COR-L47 (cell line): ENCODE results near the gene CLIC2.
"Not testable (repeated sequence)": the region's sequence is repeated elsewhere in the genome, so short reads cannot be mapped to it uniquely, and the experiment has no call there.

ENCODE experiments used
- DNase-seq: peaks from one replicate; lab custom pipeline; 2025; lab: John Stamatoyannopoulos, UW

The CLIC2 gene

GRCh38 chrX:155334486-155335336 is at the start of gene CLIC2:
CLIC2 (minus strand) TSS chrX:155334614; CDS start chrX:155334427, 187 bp downstream.
- DNase-seq = no peak

DNA sequence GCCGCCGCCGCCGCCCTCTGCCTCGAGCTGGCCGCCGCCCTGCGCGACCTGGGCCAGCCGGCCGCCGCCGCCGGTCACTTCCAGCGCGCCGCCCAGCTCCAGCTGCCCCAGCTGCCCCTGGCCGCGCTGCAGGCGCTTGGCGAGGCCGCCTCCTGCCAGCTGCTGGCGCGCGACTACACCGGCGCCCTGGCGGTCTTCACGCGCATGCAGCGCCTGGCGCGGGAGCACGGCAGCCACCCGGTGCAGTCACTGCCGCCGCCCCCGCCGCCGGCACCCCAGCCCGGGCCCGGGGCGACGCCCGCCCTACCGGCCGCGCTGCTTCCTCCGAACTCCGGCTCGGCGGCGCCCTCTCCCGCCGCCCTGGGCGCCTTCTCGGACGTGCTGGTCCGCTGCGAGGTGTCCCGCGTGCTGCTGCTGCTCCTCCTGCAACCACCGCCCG is 48.1 kb upstream of the CLIC2 start:
- not testable (repeated sequence) for DNase-seq

GRCh38 chrX:155381843-155382528 is 47.6 kb upstream of the CLIC2 start, which contains the start of gene F8A2:
F8A2 (plus strand) TSS chrX:155382095; CDS start chrX:155382115, 20 bp downstream.
- not testable (repeated sequence) for DNase-seq

GRCh38 chrX:155379802-155380201 is 45.4 kb upstream of the CLIC2 start:
- not testable (repeated sequence) for DNase-seq

DNA sequence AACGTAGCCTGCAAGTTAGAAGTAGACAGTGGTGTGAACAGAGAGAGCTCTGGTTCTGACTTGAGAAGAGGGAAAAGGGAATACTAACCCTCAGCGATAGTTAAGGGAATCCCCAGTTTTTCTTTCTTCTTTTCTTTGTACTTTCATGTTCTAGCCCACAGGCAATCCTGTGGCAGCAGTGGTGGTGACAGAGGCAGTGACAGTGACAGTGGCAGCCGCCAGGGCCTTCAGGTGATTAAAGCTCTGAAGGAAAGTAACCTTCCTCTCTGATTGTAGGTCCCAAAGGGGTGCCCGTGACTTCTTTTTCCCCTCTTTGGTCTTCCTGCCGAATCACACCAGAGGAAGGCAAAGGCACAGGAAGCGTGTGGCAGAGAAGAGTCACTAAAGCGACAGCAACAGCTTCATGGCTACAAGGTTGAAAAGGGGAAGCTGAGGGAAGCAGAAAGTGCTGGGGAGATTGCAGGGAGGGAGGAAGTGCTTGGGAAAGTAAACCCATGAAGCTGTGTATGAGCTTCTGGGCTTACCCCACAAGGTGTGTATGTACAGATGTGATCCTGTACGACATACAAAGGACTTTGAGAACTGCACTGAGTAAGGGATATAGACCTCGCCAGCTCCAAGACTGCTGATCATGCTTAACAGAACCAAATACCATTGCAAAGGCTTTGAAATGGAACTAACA is 39.5 kb upstream of the CLIC2 start:
- not testable (repeated sequence) for DNase-seq

GRCh38 chrX:155363712-155364111 is 29.3 kb upstream of the CLIC2 start:
- not testable (repeated sequence) for DNase-seq

DNA sequence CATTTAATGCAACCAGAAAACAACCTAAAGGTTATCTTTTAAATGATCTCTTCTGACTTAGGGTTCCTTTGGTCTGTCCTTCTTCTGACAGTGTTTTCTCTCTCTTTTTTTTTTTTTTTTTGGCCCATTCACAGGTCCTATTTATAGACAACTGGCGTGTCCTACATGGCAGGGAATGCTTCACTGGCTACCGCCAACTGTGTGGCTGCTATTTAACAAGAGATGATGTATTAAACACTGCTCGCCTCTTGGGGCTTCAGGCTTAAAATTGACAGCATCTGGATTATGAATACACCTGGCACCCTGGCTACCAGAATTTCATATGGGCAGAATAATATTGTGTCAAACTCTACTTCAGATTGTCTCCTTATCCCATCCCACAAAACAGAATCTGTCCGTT is 15.0 kb upstream of the CLIC2 start:
- not testable (repeated sequence) for DNase-seq

- not testable (repeated sequence) for DNase-seq
Observed at GRCh38 chrX:155345689-155346088, 11.3 kb upstream of the CLIC2 start.

DNA sequence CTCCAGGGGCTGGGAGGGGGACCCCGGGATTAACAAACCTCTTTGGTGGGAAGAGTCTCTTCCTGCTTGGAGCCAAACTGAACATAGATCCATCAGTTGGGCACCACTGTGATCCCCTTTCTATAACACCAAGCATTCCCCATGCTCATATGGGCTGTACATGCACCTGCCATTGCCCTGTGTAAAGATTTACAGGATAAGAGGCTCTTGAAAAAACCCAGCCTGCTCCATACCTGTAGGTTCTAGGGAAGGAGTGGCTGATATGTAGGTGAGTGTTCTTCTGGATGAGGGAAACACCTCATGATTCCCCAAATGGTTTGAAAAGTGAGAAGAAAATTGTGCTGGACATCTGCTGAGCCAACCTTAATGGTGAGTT is 911 bp upstream of the CLIC2 start:
- DNase-seq = not testable (repeated sequence)

DNA sequence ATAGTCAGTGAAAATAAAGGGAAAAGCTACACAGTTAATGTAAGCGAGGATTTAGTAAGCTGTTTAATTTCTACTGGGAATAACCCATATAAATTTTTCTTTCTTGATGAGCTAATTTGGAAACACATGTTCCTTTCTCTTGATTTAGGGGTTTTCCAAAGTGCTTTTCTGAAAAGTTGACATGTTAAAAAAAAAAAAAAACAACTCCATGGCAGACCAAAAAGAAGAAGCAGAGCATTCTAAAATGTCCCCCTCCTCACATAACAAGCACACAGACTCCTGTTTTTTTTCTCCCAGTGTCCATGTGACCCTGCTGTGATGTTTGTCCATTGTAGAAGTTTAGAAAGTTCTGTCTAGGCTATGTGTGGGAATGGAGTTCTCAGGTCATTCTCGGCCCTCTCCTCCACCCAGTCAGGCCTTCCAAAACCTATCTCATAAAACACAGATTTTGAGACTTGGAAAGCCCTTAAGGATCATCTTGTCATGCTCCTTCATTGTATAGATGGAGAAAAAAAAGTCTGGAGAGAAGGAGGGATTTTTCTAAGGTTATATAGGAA is 792 bp downstream of the CLIC2 start:
- no peak for DNase-seq

DNA sequence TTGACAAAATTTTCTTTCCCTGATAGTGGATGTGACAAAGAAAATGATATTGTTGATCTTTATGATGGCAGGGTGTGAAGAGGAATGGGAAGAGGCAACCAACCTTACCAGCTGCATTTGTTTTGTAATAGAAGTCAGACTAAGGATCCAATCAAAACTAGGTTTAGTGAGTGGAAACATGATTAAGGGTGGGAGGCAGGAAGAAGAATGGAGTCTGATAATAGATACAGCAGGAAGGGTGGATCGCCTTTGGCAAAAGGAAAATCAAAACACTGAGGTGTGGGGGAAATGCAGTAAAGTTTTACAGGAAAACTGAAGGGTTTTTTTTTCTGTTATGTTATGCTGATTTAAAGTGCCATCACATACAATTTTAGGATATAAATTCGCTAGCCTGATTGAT is 3.4 kb downstream of the CLIC2 start:
- no peak for DNase-seq

DNA sequence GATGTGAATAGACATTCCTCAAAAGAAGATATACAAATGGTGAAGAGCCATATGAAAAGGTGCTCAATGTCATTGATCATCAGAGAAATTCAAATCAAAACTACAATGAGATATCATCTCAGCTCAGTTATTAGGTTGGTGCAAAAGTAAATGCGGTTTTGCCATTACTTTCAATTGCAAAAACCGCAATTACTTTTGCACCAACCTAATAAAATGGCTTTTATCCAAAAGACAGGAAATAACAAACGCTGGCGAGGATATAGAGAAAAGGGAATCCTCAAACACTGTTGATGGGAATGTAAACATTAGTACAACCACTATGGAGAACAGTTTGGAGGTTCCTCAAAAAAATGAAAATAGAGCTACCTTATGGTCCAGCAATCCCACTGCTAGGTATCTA is 5.1 kb downstream of the CLIC2 start:
- no peak for DNase-seq

DNA sequence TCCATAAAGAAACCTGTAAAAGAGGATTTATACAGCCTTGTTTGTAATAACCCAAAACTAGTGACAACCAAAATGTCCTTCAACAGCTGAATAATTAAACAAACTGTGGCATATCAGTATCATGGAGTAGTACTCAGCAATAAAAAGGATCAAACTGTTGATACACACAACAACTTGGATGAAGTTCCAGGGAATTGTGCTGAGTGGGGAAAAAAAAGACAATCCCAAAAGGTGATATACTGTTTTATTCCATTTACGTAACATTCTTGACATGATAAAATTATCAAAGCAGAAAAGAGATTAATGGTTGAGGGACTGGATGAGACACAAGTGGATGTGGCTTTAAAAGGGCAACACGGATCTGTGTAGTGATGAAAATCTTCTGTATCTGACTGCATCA is 7.8 kb downstream of the CLIC2 start:
- DNase-seq = no peak

GRCh38 chrX:155314260-155314659 is 20.2 kb downstream of the CLIC2 start:
- DNase-seq = no peak

- DNase-seq = no peak
Observed at GRCh38 chrX:155313766-155314165, 20.6 kb downstream of the CLIC2 start.

DNA sequence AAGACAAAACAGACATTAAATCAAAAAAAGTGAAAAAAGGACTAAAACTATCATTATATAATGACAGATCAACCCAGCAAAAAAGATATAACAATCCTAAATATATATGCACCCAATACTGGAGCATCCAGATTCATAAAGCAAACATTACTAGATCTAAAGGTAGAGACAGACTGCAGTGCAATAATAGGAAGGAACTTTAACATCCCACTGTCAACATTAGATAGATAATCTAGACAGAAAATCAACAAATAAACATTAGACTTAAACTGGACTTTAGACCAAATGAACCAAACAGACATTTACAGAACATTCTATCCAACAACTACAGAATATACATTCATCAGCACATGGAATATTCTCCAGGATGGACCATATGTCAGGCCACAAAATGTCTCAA is 40.6 kb downstream of the CLIC2 start:
- no peak for DNase-seq

DNA sequence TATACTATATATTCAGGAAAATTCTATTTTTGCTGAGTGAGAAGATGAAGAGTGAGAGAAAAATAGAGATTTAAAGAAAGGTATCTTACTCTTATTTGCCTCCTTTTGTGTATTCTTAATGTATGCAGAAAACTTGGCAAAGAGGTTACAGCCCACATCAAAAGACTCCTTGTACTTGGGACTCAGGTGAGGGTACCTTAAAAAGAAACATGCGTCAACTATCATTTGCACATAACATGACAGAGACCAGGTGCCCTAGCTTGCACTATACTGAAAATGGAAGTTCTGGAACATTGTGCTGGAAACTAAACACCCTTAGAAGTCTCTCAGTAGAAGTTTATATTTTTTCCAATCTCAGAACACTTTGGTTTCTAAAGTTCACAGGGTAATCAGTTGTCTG is 54.5 kb downstream of the CLIC2 start:
- no peak for DNase-seq

GRCh38 chrX:155270969-155271368 is 63.4 kb downstream of the CLIC2 start:
- DNase-seq = no peak

DNA sequence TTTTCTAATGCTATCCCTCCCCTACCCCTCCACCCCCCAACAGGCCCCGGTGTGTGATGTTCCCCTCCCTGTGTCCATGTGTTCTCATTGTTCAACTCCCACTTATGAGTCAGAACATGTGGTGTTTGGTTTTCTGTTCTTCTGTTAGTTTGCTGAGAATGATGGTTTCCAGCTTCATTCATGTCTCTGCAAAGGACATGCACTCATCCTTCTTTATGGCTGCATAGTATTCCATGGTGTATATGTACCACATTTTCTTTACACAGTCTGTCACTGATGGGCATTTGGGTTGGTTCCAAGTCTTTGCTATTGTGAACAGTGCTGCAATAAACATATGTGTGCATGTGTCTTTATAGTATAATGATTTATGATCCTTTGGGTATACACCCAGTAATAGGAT is 66.4 kb downstream of the CLIC2 start:
- DNase-seq = not testable (repeated sequence)

- DNase-seq = no peak
Observed at GRCh38 chrX:155266439-155266838, 68.0 kb downstream of the CLIC2 start.

DNA sequence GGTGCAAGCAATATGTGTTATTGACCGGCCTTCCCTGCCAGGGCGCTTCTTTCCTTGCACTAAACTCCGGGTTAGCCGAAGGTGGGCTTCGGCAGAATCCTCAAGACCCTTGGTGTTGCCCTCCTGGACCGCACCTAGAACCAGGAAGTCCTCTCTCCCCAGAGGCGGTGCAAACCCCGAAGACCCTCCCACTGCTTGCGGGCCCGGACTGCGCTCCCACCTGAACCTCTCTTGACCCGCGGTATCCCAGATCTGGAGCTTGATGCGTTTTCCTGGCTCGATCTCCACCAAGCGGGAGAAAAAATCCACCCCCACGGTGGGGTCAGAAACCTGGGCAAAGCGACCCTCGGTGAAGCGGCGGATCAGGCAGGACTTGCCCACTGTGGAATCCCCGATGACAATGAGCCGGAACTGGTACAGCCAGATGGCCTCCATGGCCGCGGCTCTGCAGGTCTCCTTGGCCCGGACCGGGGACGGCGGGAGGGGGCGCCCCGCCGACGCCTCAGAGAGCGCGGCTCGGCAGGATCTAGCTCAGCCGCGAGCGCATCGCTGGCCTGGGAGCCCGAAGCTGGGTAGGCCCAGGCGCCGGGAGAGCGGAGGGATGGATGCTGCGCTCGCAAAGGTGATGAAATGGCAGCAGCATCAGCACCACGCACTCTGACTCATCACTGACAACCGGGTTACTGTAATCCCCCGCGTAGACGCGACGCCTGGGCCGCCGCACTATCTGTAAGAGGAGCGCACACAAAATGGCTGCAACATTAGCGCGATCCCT is 70.4 kb downstream of the CLIC2 start, which contains the start of gene RAB39B:
RAB39B (minus strand) TSS at position 638 of the 775 bp plus-strand sequence; CDS start at position 435, 203 bp downstream.
- DNase-seq = peak; percentile 42
